DND-41 (cell line): ENCODE measurements around the gene PAPPA.

Experiments
- ATAC-seq: fragments of 200-7000 bp; cut with Tn5 transposase; 3 replicates; pipeline ENCODE4 v1.9.1; 2021; ENCODE audit warnings: low read depth; ENCODE audit not compliant: insufficient read depth
- DNase-seq: peaks from one replicate; pipeline ENCODE4 v3.0.0-alpha.2; 2020
- H2AFZ ChIP-seq: 2 replicates; pipeline ENCODE4 v1.6.0; 2012; ENCODE audit warnings: low read depth, low read length
- H3K27ac ChIP-seq: 2 replicates; pipeline ENCODE4 v1.5.1; 2012; ENCODE audit warnings: low read length, inconsistent platforms
- H3K27me3 ChIP-seq: fragments of 200-600 bp; sonication (generic); 2 replicates; pipeline ENCODE4 v1.6.0; 2012; ENCODE audit warnings: low read length, mild to moderate bottlenecking, inconsistent platforms; ENCODE audit not compliant: insufficient read depth, poor library complexity
- H3K36me3 ChIP-seq: 2 replicates; pipeline ENCODE4 v1.5.1; 2012; ENCODE audit warnings: low read length, inconsistent platforms; ENCODE audit not compliant: insufficient read depth
- H3K4me1 ChIP-seq: 2 replicates; pipeline ENCODE4 v1.5.1; 2012; ENCODE audit warnings: mild to moderate bottlenecking, low read length; ENCODE audit not compliant: insufficient read depth
- H3K4me2 ChIP-seq: 2 replicates; pipeline ENCODE4 v1.6.0; 2012; ENCODE audit warnings: mild to moderate bottlenecking, moderate library complexity, low read length, inconsistent platforms; ENCODE audit not compliant: insufficient read depth
- H3K4me3 ChIP-seq, 2 experiments: fragments of 200-600 bp in 1 of 2; shearing (Covaris generic) in 1 of 2; 2 replicates each; pipeline ENCODE4 v1.5.1; 2012 to 2016; ENCODE audit warnings: inconsistent platforms in 2 of 2, low read length in 2 of 2, mild to moderate bottlenecking in 2 of 2, low read depth in 1 of 2, moderate library complexity in 1 of 2
- H3K79me2 ChIP-seq: 2 replicates; pipeline ENCODE4 v1.6.0; 2012; ENCODE audit warnings: low read length, inconsistent platforms; ENCODE audit not compliant: insufficient read depth
- H3K9ac ChIP-seq: 2 replicates; pipeline ENCODE4 v1.6.0; 2012; ENCODE audit warnings: low read depth, mild to moderate bottlenecking, inconsistent platforms, low read length, moderate library complexity
- H3K9me3 ChIP-seq: 2 replicates; pipeline ENCODE4 v1.5.1; 2012; ENCODE audit warnings: low read length, moderate library complexity, mild to moderate bottlenecking, inconsistent platforms; ENCODE audit not compliant: insufficient read depth, severe bottlenecking
- H4K20me1 ChIP-seq: 2 replicates; pipeline ENCODE4 v1.6.0; 2012; ENCODE audit warnings: low read length; ENCODE audit not compliant: insufficient read depth
- EZH2 ChIP-seq: IDR thresholded peaks from 3 replicates; pipeline ENCODE4 v1.6.1; 2012; ENCODE audit warnings: borderline replicate concordance, low read depth, mild to moderate bottlenecking, moderate library complexity, low read length, inconsistent platforms; ENCODE audit not compliant: severe bottlenecking
- TF ChIP-seq, protein P1 (sequence below): IDR thresholded peaks from 2 replicates; pipeline ENCODE4 v1.5.1; 2012; ENCODE audit warnings: borderline replicate concordance, low read length, moderate library complexity, mild to moderate bottlenecking; ENCODE audit not compliant: poor library complexity, severe bottlenecking; ENCODE audit errors: extremely low read depth

Gene PAPPA

DNA sequence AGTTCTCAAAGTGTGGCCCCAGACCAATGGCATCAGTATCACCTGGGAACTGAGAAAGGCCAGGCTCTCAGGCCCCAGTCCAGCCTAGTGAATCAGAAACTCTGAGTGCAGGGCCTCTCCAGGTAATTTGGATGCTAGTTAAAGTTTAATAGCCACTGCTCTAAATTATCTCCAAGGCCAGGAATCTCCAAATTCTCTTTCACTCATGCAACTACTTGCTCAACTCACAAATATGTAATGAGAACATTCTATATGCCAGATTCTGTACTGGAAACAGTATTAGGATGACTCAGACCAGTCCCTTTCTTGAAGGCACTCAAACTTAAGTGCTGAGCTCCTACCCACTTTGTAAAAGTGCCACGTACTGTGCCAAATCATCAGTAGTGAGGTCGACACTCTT is 84.6 kb downstream of the PAPPA start:
- DNase-seq (no peak), ATAC-seq (no peak)
- H3K79me2 ChIP-seq, result no peaks in the 10 kb centered on the region
- no peaks in the 10 kb centered on the region for H3K4me1 ChIP-seq
- no peak overlapping the region for H3K4me2 ChIP-seq
- H3K9ac ChIP-seq, result no peak overlapping the region
- H2AFZ ChIP-seq, result no peak overlapping the region
- TF ChIP-seq EZH2, result no peak
- TF ChIP-seq, protein P1, sequence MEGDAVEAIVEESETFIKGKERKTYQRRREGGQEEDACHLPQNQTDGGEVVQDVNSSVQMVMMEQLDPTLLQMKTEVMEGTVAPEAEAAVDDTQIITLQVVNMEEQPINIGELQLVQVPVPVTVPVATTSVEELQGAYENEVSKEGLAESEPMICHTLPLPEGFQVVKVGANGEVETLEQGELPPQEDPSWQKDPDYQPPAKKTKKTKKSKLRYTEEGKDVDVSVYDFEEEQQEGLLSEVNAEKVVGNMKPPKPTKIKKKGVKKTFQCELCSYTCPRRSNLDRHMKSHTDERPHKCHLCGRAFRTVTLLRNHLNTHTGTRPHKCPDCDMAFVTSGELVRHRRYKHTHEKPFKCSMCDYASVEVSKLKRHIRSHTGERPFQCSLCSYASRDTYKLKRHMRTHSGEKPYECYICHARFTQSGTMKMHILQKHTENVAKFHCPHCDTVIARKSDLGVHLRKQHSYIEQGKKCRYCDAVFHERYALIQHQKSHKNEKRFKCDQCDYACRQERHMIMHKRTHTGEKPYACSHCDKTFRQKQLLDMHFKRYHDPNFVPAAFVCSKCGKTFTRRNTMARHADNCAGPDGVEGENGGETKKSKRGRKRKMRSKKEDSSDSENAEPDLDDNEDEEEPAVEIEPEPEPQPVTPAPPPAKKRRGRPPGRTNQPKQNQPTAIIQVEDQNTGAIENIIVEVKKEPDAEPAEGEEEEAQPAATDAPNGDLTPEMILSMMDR, result no peak
- H3K27me3 ChIP-seq, result no peaks in the 10 kb centered on the region
- no peak overlapping the region for H3K27ac ChIP-seq
- H3K36me3 ChIP-seq, result no peaks in the 10 kb centered on the region
- no peaks in the 10 kb centered on the region for H3K9me3 ChIP-seq
- H4K20me1 ChIP-seq, result no peaks in the 10 kb centered on the region
- no peak overlapping the region for H3K4me3 ChIP-seq

DNA sequence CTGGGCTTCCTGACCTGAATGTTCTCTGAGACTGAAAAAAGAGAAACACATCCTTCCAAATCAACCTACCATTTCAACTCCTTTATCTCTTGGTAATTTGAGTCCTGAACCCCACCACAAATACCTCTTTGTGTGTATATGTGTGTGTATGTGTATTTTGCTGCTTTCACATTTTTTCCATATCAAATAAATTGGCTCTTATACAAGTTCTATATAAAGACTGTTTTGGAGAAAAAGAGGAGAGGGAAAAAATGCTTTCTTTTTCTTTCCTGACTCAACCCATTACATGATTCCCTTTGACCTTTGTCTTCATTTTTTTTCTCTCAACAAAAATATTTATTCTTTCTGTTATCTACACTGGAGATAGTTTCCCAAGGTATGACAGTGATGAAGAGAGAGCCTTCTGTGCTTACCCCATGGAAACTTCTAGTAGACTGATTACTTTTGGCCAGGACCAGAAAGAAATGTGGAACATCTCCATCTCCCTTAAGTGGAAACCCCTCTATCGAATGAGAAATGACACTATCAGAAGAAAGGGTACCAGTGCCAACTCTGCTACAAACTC is 85.3 kb downstream of the PAPPA start:
- Histone ChIP-seq H3K79me2 (no peaks in the 10 kb centered on the region), H4K20me1 (no peaks in the 10 kb centered on the region), H3K27me3 (no peaks in the 10 kb centered on the region), H3K4me1 (no peaks in the 10 kb centered on the region), H3K9ac (no peak overlapping the region), H3K4me2 (no peak overlapping the region), H3K9me3 (no peaks in the 10 kb centered on the region), H3K4me3 (no peak overlapping the region), H2AFZ (no peak overlapping the region), H3K27ac (no peak overlapping the region), H3K36me3 (no peaks in the 10 kb centered on the region)
- ATAC-seq, result no peak
- no peak for TF ChIP-seq EZH2
- TF ChIP-seq, protein P1, result no peak
- no peak for DNase-seq

DNA sequence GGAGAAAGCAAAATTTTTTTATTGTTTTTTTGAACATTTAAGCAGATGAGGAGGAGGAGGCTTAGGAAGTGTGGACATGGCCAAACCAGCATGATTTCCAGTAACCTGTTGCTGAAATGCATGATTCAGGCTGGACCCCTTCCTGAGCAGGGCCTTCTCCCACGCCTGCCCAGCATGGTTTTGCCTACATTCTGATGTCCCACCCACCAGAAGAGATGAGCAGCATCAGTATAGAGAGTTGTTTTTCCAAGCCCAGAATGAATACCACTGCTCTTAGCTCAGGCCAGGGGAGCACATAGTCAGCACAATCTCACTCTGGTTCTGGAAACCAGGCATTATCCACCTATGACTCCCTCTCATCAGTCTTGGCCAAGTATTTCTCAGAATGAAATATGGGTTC is 90.1 kb downstream of the PAPPA start:
- H3K9ac ChIP-seq, result no peak overlapping the region
- H3K9me3 ChIP-seq, result no peaks in the 10 kb centered on the region
- H3K36me3 ChIP-seq, result no peaks in the 10 kb centered on the region
- no peaks in the 10 kb centered on the region for H4K20me1 ChIP-seq
- no peak overlapping the region for H3K4me3 ChIP-seq
- no peaks in the 10 kb centered on the region for H3K79me2 ChIP-seq
- DNase-seq, result no peak
- H3K4me2 ChIP-seq, result no peak overlapping the region
- H3K27me3 ChIP-seq, result no peaks in the 10 kb centered on the region
- no peak overlapping the region for H3K27ac ChIP-seq
- H3K4me1 ChIP-seq, result no peaks in the 10 kb centered on the region
- TF ChIP-seq, protein P1, result no peak
- TF ChIP-seq EZH2, result no peak
- no peak overlapping the region for H2AFZ ChIP-seq
- ATAC-seq, result no peak

DNA sequence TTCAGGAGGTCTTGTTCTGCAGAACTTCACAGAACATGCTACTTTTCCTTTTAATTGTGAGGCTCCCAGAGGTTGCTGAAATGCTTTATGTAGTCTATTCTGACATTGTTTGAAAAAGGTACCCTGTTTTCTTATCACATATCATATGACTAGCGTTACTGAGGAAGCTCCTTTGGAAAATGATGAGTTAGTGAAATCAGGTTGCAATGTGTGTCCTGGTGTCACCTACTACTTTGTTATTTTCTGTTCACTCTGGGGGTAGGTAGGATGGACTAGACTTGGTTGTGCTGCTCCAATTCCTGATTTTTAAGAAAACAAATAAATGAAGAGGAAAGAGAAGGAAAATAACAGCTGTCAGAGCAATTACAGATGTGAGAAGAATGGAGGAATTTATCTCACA is 93.7 kb downstream of the PAPPA start:
- Histone ChIP-seq H4K20me1 (no peaks in the 10 kb centered on the region), H3K4me3 (no peak overlapping the region), H3K79me2 (no peaks in the 10 kb centered on the region), H2AFZ (no peak overlapping the region), H3K9me3 (no peaks in the 10 kb centered on the region), H3K9ac (no peak overlapping the region), H3K4me1 (no peaks in the 10 kb centered on the region), H3K27ac (no peak overlapping the region), H3K27me3 (no peaks in the 10 kb centered on the region), H3K4me2 (no peak overlapping the region), H3K36me3 (no peaks in the 10 kb centered on the region)
- TF ChIP-seq, protein P1, result no peak
- TF ChIP-seq EZH2, result no peak
- ATAC-seq (no peak), DNase-seq (no peak)
